Loucy (cell line): ENCODE data around the gene CCDC86.

Experiments used
- H2AFZ ChIP-seq: fragments of 200-600 bp; sonication (generic); 2 replicates; pipeline ENCODE4 v1.6.0; 2016; ENCODE audit warnings: antibody characterized with exemption, mild to moderate bottlenecking, low read length, moderate library complexity
- H3F3A ChIP-seq: fragments of 200-600 bp; 2 replicates; pipeline ENCODE4 v1.6.0; 2016; ENCODE audit warnings: antibody characterized with exemption, low read depth, mild to moderate bottlenecking
- H3K27me3 ChIP-seq: fragments of 200-600 bp; sonication (generic); 2 replicates; pipeline ENCODE4 v1.6.1; 2014; ENCODE audit warnings: low read length, mild to moderate bottlenecking; ENCODE audit not compliant: insufficient read depth, poor library complexity, severe bottlenecking
- H3K36me3 ChIP-seq: fragments of 200-600 bp; sonication (generic); 2 replicates; pipeline ENCODE4 v1.6.1; 2016; ENCODE audit warnings: low read length; ENCODE audit not compliant: insufficient read depth
- H3K4me1 ChIP-seq: fragments of 200-600 bp; sonication (generic); 2 replicates; pipeline ENCODE4 v1.5.1; 2014; ENCODE audit warnings: low read length, mild to moderate bottlenecking; ENCODE audit not compliant: insufficient read depth, poor library complexity, severe bottlenecking
- H3K4me2 ChIP-seq: fragments of 200-600 bp; sonication (generic); 2 replicates; pipeline ENCODE4 v1.6.0; 2014; ENCODE audit warnings: antibody characterized with exemption, low read length, low read depth, mild to moderate bottlenecking; ENCODE audit not compliant: poor library complexity, severe bottlenecking
- H3K4me3 ChIP-seq: fragments of 200-600 bp; sonication (generic); 2 replicates; pipeline ENCODE4 v1.5.1; 2014; ENCODE audit warnings: low read length, mild to moderate bottlenecking, mixed read lengths; ENCODE audit not compliant: poor library complexity, severe bottlenecking
- H3K79me2 ChIP-seq: fragments of 200-600 bp; sonication (generic); 2 replicates; pipeline ENCODE4 v1.6.1; 2014; ENCODE audit warnings: low read length; ENCODE audit not compliant: insufficient read depth
- H3K9ac ChIP-seq: fragments of 200-600 bp; sonication (generic); 2 replicates; pipeline ENCODE4 v1.6.0; 2014; ENCODE audit warnings: mild to moderate bottlenecking, low read depth, low read length, moderate library complexity; ENCODE audit not compliant: poor library complexity, severe bottlenecking
- H3K9me2 ChIP-seq: fragments of 200-600 bp; sonication (generic); replicated peaks from 2 replicates; pipeline ENCODE4 v1.6.1; 2016; ENCODE audit warnings: low read depth, low read length, mixed read lengths
- H3K9me3 ChIP-seq: fragments of 200-600 bp; sonication (generic); 2 replicates; pipeline ENCODE4 v1.6.1; 2014; ENCODE audit warnings: mild to moderate bottlenecking, antibody characterized with exemption, low read length, low read depth; ENCODE audit not compliant: insufficient read depth
- H4K20me1 ChIP-seq: fragments of 200-600 bp; sonication (generic); 2 replicates; pipeline ENCODE4 v1.6.0; 2014; ENCODE audit warnings: antibody characterized with exemption, low read length, mild to moderate bottlenecking; ENCODE audit not compliant: insufficient read depth, poor library complexity, severe bottlenecking
- EZH2phosphoT487 ChIP-seq: fragments of 200-600 bp; IDR thresholded peaks from 2 replicates; pipeline ENCODE4 v1.6.1; 2018; ENCODE audit warnings: antibody characterized with exemption, mild to moderate bottlenecking, moderate library complexity, borderline replicate concordance
- TF ChIP-seq, protein P1 (sequence below): fragments of 200-600 bp; sonication (generic); conservative IDR thresholded peaks from 2 replicates; pipeline ENCODE4 v1.5.1; 2014; ENCODE audit warnings: mild to moderate bottlenecking, antibody characterized with exemption, low read length

CCDC86 gene

DNA sequence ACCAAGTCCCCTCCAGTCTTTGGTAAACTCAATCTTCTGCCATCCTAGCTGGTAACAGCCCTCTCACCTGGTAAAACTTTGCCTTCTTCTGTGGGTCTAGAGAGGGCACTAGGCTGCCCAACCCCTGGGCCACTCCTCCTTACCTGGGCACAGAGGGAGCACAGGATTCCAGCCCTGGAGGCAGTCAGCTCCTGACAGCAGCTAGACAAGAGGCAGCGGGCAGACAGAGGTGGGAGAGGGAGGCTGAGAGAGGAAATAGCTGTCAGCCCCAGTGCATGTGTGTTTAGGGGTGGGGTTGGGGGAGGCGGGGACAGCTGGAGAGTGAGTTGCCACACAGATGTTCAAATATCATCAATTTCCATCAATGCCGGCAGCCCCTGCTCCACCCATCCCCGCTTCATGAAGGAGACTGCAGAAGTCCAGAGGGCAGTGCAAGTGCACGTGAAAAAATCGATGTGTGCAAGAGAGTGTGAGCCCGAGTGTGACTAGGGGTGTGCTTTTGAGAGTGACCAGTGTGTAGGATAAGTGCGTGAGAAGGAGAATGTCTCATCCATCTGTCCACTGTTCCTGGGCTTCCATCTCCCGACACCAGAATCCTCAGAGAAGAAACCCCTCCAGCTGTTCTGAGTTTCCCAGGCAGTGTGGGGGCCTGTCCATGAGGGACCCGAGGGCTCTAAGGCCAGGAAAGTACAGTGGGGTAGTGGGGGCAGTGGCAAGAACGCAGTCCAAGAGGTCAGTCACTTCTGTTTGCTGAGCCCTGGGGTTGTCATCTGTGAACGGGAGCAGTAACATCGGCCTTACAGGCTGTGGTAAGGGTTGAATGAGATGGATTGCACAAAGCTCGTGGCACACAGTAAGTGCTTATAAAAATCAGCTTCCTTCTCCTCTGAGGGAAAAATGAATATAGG, 14.1 kb downstream of the CCDC86 start, which contains the start of gene PTGDR2:
Gene PTGDR2 (minus strand): TSS at position 225 of the 908 bp plus-strand sequence. CDS start 2,228 bp downstream, outside the sequence.
- Histone ChIP-seq H3K79me2 (peaks cover 45% of the 10 kb centered on the region), H3K27me3 (no peaks in the 10 kb centered on the region), H3K4me3 (peak within 1 kb of the TSS; percentile 72), H3K36me3 (peaks cover 10% of the 10 kb centered on the region; the same call in 1 of the 2 replicates), H4K20me1 (no peaks in the 10 kb centered on the region), H3K4me2 (peak within 1 kb of the TSS; percentile 89), H3K9ac (peak within 1 kb of the TSS; percentile 71), H3K9me3 (no peaks in the 10 kb centered on the region), H3K4me1 (peaks cover 73% of the 10 kb centered on the region), H3K9me2 (no peaks in the 10 kb centered on the region), H2AFZ (no peak within 1 kb of the TSS), H3F3A (no peaks in the 10 kb centered on the region)
- TF ChIP-seq, protein P1, sequence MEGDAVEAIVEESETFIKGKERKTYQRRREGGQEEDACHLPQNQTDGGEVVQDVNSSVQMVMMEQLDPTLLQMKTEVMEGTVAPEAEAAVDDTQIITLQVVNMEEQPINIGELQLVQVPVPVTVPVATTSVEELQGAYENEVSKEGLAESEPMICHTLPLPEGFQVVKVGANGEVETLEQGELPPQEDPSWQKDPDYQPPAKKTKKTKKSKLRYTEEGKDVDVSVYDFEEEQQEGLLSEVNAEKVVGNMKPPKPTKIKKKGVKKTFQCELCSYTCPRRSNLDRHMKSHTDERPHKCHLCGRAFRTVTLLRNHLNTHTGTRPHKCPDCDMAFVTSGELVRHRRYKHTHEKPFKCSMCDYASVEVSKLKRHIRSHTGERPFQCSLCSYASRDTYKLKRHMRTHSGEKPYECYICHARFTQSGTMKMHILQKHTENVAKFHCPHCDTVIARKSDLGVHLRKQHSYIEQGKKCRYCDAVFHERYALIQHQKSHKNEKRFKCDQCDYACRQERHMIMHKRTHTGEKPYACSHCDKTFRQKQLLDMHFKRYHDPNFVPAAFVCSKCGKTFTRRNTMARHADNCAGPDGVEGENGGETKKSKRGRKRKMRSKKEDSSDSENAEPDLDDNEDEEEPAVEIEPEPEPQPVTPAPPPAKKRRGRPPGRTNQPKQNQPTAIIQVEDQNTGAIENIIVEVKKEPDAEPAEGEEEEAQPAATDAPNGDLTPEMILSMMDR, result no peak
- TF ChIP-seq EZH2phosphoT487, result no peak

DNA sequence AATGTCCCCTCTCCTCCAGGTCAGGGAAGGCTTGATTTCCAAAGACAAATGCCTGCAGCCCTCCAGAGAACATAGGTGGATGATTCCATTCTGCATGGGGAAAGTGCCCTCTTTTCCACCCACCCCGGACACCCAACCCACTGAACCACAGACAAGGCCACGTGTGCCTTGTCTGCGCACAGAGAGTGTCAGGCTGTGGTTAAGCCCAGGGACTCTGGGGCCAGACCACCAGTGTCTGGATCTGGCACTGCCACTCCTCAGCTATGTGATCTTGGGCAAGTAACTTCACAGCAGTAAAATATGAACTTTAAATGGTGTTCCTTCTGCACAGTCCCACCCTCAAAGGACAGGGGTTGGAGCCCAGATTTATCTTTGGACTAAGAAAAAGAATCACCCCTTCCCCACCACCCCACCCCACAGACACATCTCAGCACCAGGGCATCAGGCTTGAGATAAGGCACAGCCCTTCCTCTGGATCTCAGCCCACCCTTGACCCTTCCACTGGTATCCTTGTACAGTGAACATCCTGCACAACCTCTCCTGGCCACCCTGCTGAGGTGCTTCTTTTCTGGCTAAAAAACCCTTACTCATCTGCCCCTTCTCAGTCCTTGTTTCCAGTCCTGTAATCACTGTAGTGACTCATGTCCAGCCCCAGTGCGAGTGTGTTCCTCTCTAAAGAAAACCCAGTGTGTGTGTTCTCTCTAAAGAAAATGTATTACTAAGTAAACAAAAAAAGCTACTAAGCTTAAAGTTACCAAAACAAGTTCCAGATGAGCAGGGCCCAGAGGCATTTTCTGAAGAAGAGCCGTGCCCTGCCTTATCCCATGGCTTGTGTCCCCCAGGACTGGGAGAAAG, 15.7 kb downstream of the CCDC86 start:
- no peaks in the 10 kb centered on the region for H3K27me3 ChIP-seq
- H2AFZ ChIP-seq, result no peak overlapping the region
- H3K9ac ChIP-seq, result peak overlapping the region; percentile 34
- no peaks in the 10 kb centered on the region for H3K36me3 ChIP-seq
- H3K4me3 ChIP-seq, result peak overlapping the region; percentile 50
- peaks cover 76% of the 10 kb centered on the region for H3K4me1 ChIP-seq
- TF ChIP-seq EZH2phosphoT487, result no peak
- TF ChIP-seq, protein P1, result no peak
- no peaks in the 10 kb centered on the region for H3K9me2 ChIP-seq
- no peaks in the 10 kb centered on the region for H3F3A ChIP-seq
- H3K4me2 ChIP-seq, result peak overlapping the region; percentile 70
- no peaks in the 10 kb centered on the region for H3K9me3 ChIP-seq
- H3K79me2 ChIP-seq, result peaks cover 29% of the 10 kb centered on the region
- H4K20me1 ChIP-seq, result no peaks in the 10 kb centered on the region

DNA sequence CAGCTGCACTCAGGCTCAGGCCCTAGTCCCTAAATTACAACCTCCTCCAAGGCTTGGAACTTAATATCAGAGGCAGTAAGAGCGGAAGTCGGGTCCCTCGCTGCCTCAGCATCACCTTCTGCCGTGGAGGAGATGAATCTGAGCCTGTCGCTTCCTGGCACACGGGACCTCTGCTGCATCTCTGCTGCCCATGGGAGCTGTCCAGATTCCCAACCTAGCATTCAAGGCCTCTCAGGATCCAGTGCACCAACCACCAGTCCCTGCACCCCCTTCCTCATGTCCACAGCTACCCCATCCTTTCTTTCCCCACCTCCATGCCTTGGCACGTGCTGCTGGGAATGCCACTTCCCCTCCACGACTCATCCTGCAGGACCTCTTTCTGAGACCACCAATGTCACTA, 16.3 kb downstream of the CCDC86 start:
- no peaks in the 10 kb centered on the region for H4K20me1 ChIP-seq
- no peak overlapping the region for H2AFZ ChIP-seq
- H3K27me3 ChIP-seq, result no peaks in the 10 kb centered on the region
- peaks cover 75% of the 10 kb centered on the region for H3K4me1 ChIP-seq
- no peak for TF ChIP-seq EZH2phosphoT487
- TF ChIP-seq, protein P1, result no peak
- peaks cover 22% of the 10 kb centered on the region for H3K79me2 ChIP-seq
- peak overlapping the region; percentile 50 for H3K4me3 ChIP-seq
- peak overlapping the region; percentile 34 for H3K9ac ChIP-seq
- no peaks in the 10 kb centered on the region for H3F3A ChIP-seq
- H3K36me3 ChIP-seq, result no peaks in the 10 kb centered on the region
- H3K9me3 ChIP-seq, result no peaks in the 10 kb centered on the region
- no peaks in the 10 kb centered on the region for H3K9me2 ChIP-seq
- peak overlapping the region; percentile 70 for H3K4me2 ChIP-seq
